ENCODE results near the gene DCST2. TPM values are rescaled to one million over a fixed set of nuclear protein-coding genes. Genes with fewer than 3 reads are reported as not detected.

Gene DCST2
- total and polyA plus RNA-seq, 9 of the 15 experiments (the other 6 are each of a cell fraction or from before 2014, with no cell fraction given) = 0.09 to 0.49 (median 0.11) TPM; not detected in 3

DNA sequence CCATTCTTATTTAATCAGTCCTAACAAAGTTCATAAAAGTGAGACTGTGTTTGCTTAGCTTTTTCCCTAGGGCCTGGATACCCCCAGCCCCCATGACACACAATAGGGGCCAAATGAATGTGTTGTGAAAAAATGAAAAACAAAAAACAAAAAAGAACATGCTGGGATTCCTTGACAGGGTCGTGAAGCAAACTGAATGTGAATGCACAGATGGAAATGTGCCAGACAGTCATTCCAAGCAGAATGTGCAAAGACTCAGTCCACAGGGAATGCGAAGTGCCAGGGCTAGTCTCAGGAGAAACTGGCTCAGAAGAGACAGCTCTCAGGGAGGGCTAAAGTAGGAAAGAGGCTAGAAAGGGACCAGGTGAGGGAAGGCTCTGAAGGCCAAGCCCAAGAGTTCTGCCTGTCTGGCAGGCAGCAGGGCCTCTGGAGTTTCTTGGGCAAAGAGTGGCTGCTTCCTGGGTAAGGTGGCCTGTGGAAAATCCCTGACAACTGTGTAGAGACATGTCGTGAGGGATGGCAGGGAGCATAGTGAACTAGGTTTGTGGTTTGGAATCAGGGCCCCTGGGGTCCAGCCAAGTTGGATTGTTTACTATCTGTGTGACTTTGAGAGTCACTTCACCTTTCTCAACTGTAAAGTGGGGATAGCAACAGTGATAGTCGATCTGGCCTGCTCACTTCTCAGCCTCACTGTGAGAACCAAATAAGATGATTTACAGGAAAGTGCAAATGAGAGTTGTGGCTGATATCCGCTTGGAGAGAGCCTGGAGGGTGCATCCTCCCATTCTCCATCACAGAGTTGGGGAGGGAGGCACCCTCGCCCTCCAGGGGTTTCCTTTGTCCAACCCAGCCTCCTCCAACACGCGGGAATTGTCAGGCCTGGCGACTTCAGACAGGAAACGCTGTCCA lies 16.3 kb upstream of the DCST2 start (continued):
- TF ChIP-seq PTBP1 (IDR thresholded peaks at IDR 0.05; ENCODE audit: low read depth, low read length) = no peak

- ChIA-PET POLR2A (interaction anchor here (0.5 to 1.2 kb wide), 4 partner anchors 57 to 1746 kb away, joined by 3 to 4 read pairs (median 4); partner anchors contain the start of gene SHC1), CTCF (ENCODE audit: low intra/inter-chr PET ratio) (no interaction called here)
- H3K9ac ChIP-seq (ENCODE audit: insufficient read depth in 1 of 2, low read depth in 2 of 2, low read length in 2 of 2) = peak overlapping the region in 1 of 2 experiments; percentile 84; a peak in 1 of 4 replicates
- no peaks in the 10 kb centered on the region for H3K9me3 ChIP-seq (replicated peaks; ENCODE audit: control insufficient read depth, insufficient read depth, low read depth, low read length)
- H3K4me3 ChIP-seq = no peak overlapping the region
- H3K36me3 ChIP-seq (ENCODE audit: control insufficient read depth, insufficient read depth, low read length) = peaks cover 5% of the 10 kb centered on the region; the same call in 1 of the 3 replicates
- H3K27ac ChIP-seq (ENCODE audit: extremely low read depth, low read depth, low read length) = 0 out of 3 replicates have a peak overlapping the region, but pooled peaks have one; percentile 43
- WGBS (ENCODE audit: insufficient coverage, low coverage, missing lambda C conversion rate) = 55% methylated on average over 8 of the region's 8 CpGs
- peaks cover 19% of the 10 kb centered on the region for H3K79me2 ChIP-seq (ENCODE audit: control insufficient read depth, insufficient read depth, low read length)
- in situ Hi-C loops (cut with MboI) = no loop called here
- no peak for ATAC-seq
- peaks cover 6% of the 10 kb centered on the region; the same call in 1 of the 2 replicates for H4K20me1 ChIP-seq (replicated peaks; ENCODE audit: control insufficient read depth, insufficient read depth, low read length)
- intact Hi-C loops (cut with micrococcal nuclease) = loop anchor here (5.0 kb wide), 2 partner anchors 34 to 46 kb away; partner anchors contain the start of gene ZBTB7B
- no peaks in the 10 kb centered on the region for H3K27me3 ChIP-seq (ENCODE audit: control insufficient read depth in 2 of 2, insufficient read depth in 2 of 2, low read length in 2 of 2)
- peaks cover 34 to 58% of the 10 kb centered on the region in 2 experiments for H3K4me1 ChIP-seq (replicated peaks in 1 of 2; ENCODE audit: control insufficient read depth in 2 of 2, insufficient read depth in 2 of 2, low read length in 2 of 2)
- BruUV-seq (replicated peaks) = no TSS peak
- peaks cover 4% of the 10 kb centered on the region for H3K9me1 ChIP-seq (ENCODE audit: control insufficient read depth, insufficient read depth, low read length)
- DNase-seq (ENCODE audit: extremely low read depth in 1 of 4, low spot score in 3 of 4) = no peak
- H3K4me2 ChIP-seq (ENCODE audit: insufficient read depth, low read length) = no peak overlapping the region
- no peak for FAIRE-seq
- H2AFZ ChIP-seq (ENCODE audit: low read depth, low read length) = peak overlapping the region; percentile 62
- TF ChIP-seq RHOXF2B (CRISPR knock-in tag; conservative IDR thresholded peaks at IDR 0.05) (no peak), ZNF518B (CRISPR knock-in tag; IDR thresholded peaks at IDR 0.05) (no peak), TRIM28 (IDR thresholded peaks at IDR 0.05) (no peak), GABPA (tag; conservative IDR thresholded peaks at IDR 0.05; ENCODE audit: low read depth) (no peak), ZNF507 (tag; conservative IDR thresholded peaks at IDR 0.05) (no peak), FOSL1 (tag; conservative IDR thresholded peaks at IDR 0.05) (no peak), ZC3H8 (IDR thresholded peaks at IDR 0.05) (no peak), DNMT1 (IDR thresholded peaks at IDR 0.05) (no peak), ESRRA (IDR thresholded peaks at IDR 0.05; ENCODE audit: borderline replicate concordance, low read depth) (peak; percentile 55)
- TF ChIP-seq, protein P1, sequence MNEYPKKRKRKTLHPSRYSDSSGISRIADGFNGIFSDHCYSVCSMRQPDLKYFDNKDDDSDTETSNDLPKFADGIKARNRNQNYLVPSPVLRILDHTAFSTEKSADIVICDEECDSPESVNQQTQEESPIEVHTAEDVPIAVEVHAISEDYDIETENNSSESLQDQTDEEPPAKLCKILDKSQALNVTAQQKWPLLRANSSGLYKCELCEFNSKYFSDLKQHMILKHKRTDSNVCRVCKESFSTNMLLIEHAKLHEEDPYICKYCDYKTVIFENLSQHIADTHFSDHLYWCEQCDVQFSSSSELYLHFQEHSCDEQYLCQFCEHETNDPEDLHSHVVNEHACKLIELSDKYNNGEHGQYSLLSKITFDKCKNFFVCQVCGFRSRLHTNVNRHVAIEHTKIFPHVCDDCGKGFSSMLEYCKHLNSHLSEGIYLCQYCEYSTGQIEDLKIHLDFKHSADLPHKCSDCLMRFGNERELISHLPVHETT (CRISPR knock-in tag; conservative IDR thresholded peaks at IDR 0.05 in 1 of 2, IDR thresholded peaks at IDR 0.05 in 1 of 2) = no peak
- TF ChIP-seq, protein P2, sequence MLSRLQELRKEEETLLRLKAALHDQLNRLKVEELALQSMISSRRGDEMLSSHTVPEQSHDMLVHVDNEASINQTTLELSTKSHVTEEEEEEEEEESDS (CRISPR knock-in tag; IDR thresholded peaks at IDR 0.05) = no peak
Measured at GRCh38 chr1:155048449-155049334, 15.1 kb upstream of the DCST2 start.

Measured in K562 (cell line).